OCI-M1 (cell line): Measurements from ENCODE around the gene TXNRD1.
"Not testable (repeated sequence)": the region's sequence is repeated elsewhere in the genome, so short reads cannot be mapped to it uniquely, and the experiment has no call there.

ENCODE experiments used
- DNase-seq: peaks from one replicate; lab custom pipeline; 2025; lab: John Stamatoyannopoulos, UW

The TXNRD1 gene

GRCh38 chr12:104372061-104372720, 156.6 kb downstream of the TXNRD1 start:
- DNase-seq, result no peak

- DNase-seq, result no peak
Measured at GRCh38 chr12:104372721-104373335, 157.2 kb downstream of the TXNRD1 start.

- no peak for DNase-seq
Measured at GRCh38 chr12:104374071-104374470, 158.5 kb downstream of the TXNRD1 start.

GRCh38 chr12:104374806-104375205, 159.2 kb downstream of the TXNRD1 start:
- no peak for DNase-seq

DNA sequence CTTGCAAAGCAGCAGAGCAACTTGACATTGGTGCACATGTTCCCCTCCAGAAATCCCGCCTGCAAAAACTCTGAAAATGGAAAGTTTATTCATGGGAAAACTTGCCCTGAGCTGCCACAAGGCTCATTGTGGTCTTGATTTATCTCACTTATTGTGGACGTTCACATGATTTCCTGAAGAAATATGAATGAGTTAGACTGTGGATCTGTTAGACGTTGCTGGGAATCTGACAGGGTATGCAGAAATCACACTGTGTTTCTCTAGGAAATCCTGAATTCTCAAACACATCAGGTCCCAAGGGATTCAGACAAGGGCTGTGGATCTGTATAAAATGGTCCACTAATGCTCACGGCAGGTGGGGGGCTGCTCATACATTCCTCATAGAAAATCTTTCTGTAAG, 160.2 kb downstream of the TXNRD1 start:
- DNase-seq, result no peak

DNA sequence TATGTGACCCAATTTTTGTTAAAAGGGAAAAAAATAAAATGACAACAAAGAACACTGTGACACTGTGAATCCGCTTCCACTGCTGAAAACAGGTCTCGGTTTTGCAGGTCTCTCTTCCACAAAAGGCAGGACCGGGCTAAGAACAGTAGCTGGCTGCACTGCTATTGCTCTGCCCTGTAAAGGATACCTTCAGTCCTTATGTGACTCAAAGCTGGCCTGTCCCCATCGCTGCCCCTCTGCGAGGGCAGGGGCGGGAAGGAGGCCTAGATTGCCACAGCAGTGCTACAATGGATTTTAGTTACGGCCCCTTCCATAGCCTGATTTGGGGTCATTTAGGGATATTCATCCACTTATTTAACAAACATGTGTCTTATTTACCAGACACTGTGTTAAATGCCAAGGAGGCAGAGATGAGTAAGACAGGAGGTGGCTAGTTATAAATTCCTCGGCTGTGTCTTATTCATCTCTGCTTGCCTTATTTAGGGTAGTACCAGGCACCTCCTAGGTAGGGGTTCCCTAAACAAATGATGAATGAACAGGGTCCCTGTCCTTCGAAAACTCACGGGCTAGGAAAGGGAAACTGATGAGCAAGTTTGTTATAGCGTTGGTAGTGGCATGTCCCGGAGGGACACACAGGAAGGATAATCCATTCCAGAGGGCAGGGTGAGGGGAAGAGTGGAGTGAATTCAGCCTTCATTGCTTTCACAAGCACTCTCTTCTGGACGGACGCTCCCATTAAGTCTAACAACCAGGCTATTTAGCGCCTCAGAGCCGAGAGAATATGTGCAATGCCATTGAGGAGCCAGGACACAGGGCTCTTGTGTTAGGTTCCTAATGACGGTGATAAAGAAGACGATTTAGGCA, 161.3 kb downstream of the TXNRD1 start:
- DNase-seq, result no peak

- DNase-seq, result no peak
Measured at GRCh38 chr12:104377514-104377812, 161.9 kb downstream of the TXNRD1 start.

DNA sequence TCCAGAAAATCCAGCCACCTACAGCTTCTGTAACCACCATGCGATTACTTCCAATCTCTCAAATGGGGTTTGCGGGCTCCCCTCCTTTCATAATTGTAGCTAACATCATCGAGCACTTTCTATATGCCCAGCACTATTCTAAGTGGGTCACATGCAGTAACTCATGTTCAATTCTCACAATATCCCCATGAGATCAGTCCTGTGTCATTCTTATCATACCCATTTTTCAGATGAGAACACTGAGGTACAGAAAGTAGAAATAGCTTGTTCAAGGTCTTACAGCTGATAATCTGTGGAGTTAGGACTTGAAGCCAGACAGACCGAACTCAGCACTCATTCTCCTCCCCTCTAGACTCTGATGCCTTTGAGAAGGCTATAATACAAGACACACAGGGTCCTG, 162.8 kb downstream of the TXNRD1 start:
- DNase-seq, result no peak

DNA sequence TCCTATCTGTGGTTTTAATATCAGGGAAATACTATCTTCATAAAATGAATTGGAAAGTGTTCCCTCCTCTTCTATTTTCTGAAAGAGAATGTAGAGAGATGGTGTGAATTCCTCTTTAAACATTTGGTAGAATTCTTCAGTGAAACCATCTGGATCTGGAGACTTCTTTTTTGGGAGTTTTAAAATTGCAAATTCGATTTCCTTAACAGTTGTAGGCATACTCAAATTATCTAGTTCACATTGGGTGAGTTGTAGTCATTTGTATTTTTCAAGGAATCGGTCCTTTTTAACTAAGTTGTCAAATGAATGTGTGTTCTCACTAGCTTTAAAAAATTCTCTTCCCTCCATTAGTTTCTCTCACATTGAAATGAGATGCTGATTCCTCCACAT, 165.8 kb downstream of the TXNRD1 start:
- DNase-seq, result no peak

DNA sequence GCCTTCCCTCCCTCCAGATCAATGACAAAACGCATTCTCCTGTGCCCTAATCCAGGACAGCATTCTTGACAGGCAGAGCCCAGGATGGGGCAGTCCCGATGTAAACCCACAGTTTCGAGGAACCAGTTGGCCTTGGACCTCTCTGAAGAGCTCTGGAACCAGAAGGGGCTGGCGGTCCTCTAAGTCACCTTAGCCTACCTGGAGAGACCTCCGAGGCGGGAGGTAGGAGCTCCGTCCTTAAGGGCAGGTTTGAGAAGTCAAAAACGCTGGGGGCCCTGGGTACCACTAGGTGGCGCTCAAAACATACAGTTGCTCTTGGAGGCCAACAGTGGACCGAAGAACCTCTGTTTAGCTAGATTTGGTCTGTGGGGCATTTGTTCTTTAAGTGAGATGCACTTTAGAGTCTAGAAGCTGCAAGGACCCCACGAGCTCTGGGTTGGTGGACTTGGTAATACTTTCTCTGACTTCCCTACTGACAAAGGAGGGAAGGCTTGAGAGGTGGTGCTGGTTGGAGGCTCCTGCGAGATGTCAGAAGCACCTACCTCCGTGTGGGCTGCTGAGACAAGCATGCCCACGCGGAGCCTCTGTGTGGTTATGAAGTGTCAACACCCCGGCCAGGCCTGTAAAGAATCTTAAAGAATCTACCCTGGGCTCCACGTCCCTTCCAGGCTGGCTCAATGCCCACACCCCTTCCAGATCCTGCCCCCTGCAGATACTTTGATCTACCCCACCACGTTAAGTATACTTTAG, 166.3 kb downstream of the TXNRD1 start:
- DNase-seq, result peak; percentile 87

GRCh38 chr12:104384141-104384880, 168.7 kb downstream of the TXNRD1 start:
- DNase-seq, result no peak

DNA sequence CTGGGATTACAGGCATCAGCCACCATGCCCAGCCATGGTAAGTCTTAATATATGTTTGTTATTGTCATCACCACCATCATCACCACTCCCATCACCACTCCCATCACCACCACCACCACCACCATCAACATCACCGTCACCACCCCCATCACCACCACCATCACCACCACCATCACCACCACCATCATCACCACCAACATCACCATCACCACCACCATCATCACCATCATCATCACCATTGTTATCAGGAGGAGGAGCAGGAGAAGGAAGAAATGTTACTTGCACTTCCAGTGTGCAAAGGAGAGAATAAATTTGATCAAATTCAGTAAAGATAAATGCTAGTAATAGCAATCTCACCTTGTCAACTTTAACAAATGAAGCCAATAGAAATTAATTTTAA, 169.9 kb downstream of the TXNRD1 start:
- DNase-seq, result no peak

DNA sequence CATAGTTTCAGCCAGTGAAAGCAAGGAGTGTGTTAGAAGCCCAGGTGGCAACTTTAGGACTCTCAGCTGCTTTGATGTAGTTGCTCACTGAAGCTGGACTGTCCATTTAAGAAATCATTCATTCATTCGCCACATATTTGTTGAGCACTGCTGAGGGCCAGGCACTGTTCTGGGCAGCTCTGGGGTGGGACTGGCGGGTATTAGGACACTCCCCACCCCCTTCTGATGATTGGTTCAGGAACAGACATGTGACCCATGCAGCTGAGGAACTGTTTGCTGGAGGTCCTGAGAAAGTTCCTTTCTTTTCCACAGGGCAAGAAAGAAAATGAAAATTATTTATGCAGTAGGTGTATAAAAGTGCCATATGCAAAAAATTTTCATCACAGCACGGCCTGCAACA, 170.9 kb downstream of the TXNRD1 start:
- no peak for DNase-seq

- DNase-seq, result no peak
Measured at GRCh38 chr12:104387190-104387589, 171.6 kb downstream of the TXNRD1 start.

DNA sequence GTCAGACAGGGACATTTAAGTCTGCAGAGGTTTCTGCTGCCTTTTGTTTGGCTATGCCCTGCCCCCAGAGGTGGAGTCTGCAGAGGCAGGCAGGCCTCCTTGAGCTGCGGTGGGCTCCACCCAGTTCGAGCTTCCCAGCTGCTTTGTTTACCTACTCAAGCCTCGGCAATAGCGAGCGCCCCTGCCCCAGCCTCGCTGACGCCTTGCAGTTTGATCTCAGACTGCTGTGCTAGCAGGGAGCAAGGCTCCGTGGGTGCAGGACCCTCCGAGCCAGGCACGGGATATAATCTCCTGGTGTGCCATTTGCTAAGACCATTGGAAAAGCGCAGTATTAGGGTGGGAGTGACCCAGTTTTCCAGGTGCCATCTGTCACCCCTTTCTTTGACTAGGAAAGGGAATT, 178.5 kb downstream of the TXNRD1 start:
- not testable (repeated sequence) for DNase-seq
